B cell (primary cell): ENCODE measurements around the gene CMIP.

Source experiments
- CTCF ChIP-seq: fragments of 200-600 bp; IDR thresholded peaks from one replicate; pipeline ENCODE4 v1.8.0; 2022; ENCODE audit warnings: antibody characterized with exemption, mild to moderate bottlenecking
- EZH2 ChIP-seq: IDR thresholded peaks from 2 replicates; pipeline ENCODE4 v1.6.1; 2012; ENCODE audit warnings: borderline replicate concordance, low read depth, mild to moderate bottlenecking, moderate library complexity, low read length; ENCODE audit not compliant: insufficient read depth, poor library complexity, severe bottlenecking

- no peak for TF ChIP-seq CTCF
- no peak for TF ChIP-seq EZH2
These were observed 73.8 kb downstream of the CMIP start for GRCh38 chr16:81518439-81518757.
